Upper lobe of left lung (tissue), 4 donors: ENCODE data around the gene TMEM235.

Experiments used
- CTCF ChIP-seq, 6 experiments: fragments of 450-650 bp in 4 of 6; fragments of 200-600 bp in 2 of 6; sonication (generic) in 2 of 6; IDR thresholded peaks; one replicate each; pipeline ENCODE4 v1.5.1; 2016 to 2019; ENCODE audit warnings: antibody characterized with exemption in 6 of 6
- POLR2A ChIP-seq, 4 donors: fragments of 450-650 bp; IDR thresholded peaks; one replicate each; pipeline ENCODE4 v1.5.1; 2016 to 2017; ENCODE audit warnings: antibody characterized with exemption in 4 of 4, mild to moderate bottlenecking in 2 of 4
- POLR2AphosphoS5 ChIP-seq, 2 donors: sonication (generic); formaldehyde crosslinking; IDR thresholded peaks; one replicate each; pipeline ENCODE4 v1.5.1; 2017; ENCODE audit warnings: antibody characterized with exemption in 2 of 2

- TF ChIP-seq CTCF (IDR thresholded peaks at IDR 0.05): no peak
- TF ChIP-seq POLR2AphosphoS5 (IDR thresholded peaks at IDR 0.05): no peak
- no peak for TF ChIP-seq POLR2A (IDR thresholded peaks at IDR 0.05)
These were observed 40.2 kb downstream of the TMEM235 start for GRCh38 chr17:78271419-78272170.
